ENCODE results near the gene CYP2S1.

DNA sequence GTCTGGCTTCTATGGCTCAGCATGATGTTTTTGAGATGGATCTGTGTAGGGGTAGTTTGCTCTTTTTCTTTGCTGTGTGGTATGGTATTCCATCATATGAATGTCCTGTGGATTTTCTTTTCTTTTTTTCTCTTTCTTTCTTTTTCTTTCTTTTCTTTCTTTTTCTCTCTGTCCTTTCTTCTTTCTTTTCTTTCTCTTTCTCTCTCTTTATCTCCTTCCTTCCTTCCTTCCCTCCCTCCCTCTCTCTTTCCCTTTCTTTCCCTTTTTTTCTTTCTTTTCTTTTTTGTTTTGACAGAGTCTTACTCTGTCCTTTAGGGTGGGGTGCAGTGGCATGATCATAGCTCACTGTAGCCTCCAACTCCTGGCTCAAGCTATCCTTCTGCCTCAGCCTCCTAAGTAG lies 62.2 kb downstream of the CYP2S1 start:
- TF ChIP-seq, protein P1, sequence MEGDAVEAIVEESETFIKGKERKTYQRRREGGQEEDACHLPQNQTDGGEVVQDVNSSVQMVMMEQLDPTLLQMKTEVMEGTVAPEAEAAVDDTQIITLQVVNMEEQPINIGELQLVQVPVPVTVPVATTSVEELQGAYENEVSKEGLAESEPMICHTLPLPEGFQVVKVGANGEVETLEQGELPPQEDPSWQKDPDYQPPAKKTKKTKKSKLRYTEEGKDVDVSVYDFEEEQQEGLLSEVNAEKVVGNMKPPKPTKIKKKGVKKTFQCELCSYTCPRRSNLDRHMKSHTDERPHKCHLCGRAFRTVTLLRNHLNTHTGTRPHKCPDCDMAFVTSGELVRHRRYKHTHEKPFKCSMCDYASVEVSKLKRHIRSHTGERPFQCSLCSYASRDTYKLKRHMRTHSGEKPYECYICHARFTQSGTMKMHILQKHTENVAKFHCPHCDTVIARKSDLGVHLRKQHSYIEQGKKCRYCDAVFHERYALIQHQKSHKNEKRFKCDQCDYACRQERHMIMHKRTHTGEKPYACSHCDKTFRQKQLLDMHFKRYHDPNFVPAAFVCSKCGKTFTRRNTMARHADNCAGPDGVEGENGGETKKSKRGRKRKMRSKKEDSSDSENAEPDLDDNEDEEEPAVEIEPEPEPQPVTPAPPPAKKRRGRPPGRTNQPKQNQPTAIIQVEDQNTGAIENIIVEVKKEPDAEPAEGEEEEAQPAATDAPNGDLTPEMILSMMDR (IDR thresholded peaks at IDR 0.05; ENCODE audit: insufficient read depth, low read length) = no peak
- no peak for TF ChIP-seq POLR2AphosphoS5 (IDR thresholded peaks at IDR 0.05; ENCODE audit: low read depth)
- TF ChIP-seq GABPA (IDR thresholded peaks at IDR 0.05; ENCODE audit: low read depth) = no peak
